ENCODE measurements around the gene SGO2. TPM values are rescaled to one million over a fixed set of nuclear protein-coding genes. Genes with fewer than 3 reads are reported as not detected.

SGO2 gene
- total and polyA plus RNA-seq, 2 of the 13 experiments (the other 11 are each of a cell fraction or from before 2014, with no cell fraction given), result 5.1 to 16.2 TPM

GRCh38 chr2:200479692-200480265, 46.2 kb upstream of the SGO2 start (continued):
- TF ChIP-seq REST (IDR thresholded peaks at IDR 0.05; ENCODE audit: borderline replicate concordance in 1 of 2, low read depth in 1 of 2, low read length in 2 of 2) (no peak), THYN1 (CRISPR knock-in tag; IDR thresholded peaks at IDR 0.05; ENCODE audit: borderline replicate concordance, low read depth) (no peak), MZF1 (CRISPR knock-in tag; IDR thresholded peaks at IDR 0.05; ENCODE audit: borderline replicate concordance) (no peak), NR3C1 (CRISPR knock-in tag; IDR thresholded peaks at IDR 0.05) (no peak), HOXD1 (CRISPR knock-in tag; IDR thresholded peaks at IDR 0.05) (no peak), ZNF639 (CRISPR knock-in tag; conservative IDR thresholded peaks at IDR 0.05) (no peak), ZNF451 (CRISPR knock-in tag; IDR thresholded peaks at IDR 0.05) (no peak), CREM (IDR thresholded peaks at IDR 0.05) (peak; percentile 23; the same call in 1 of the 2 replicates), CREM (CRISPR knock-in tag; IDR thresholded peaks at IDR 0.05) (no peak), ZFP36L2 (CRISPR knock-in tag; IDR thresholded peaks at IDR 0.05) (no peak), TSC22D2 (CRISPR knock-in tag; IDR thresholded peaks at IDR 0.05; ENCODE audit: borderline replicate concordance) (no peak), NONO (IDR thresholded peaks at IDR 0.05) (no peak), NONO (CRISPR knock-in tag; conservative IDR thresholded peaks at IDR 0.05) (no peak), ZNF777 (CRISPR knock-in tag; IDR thresholded peaks at IDR 0.05) (0 out of 2 replicates have a peak, but pooled peaks have one; percentile 41), E2F2 (CRISPR knock-in tag; IDR thresholded peaks at IDR 0.05; ENCODE audit: borderline replicate concordance) (no peak), CERS6 (CRISPR knock-in tag; IDR thresholded peaks at IDR 0.05) (no peak), SMARCE1 (IDR thresholded peaks at IDR 0.05; ENCODE audit: borderline replicate concordance) (no peak), ZNF749 (CRISPR knock-in tag; IDR thresholded peaks at IDR 0.05; ENCODE audit: borderline replicate concordance) (no peak), ZNF883 (CRISPR knock-in tag; IDR thresholded peaks at IDR 0.05; ENCODE audit: not compliant biosample characterization) (no peak), PAWR (CRISPR knock-in tag; IDR thresholded peaks at IDR 0.05; ENCODE audit: borderline replicate concordance) (no peak), EP300 (IDR thresholded peaks at IDR 0.05; ENCODE audit: low read depth in 2 of 2, low read length in 2 of 2) (0 out of 4 replicates have a peak, but pooled peaks of 1 of the 2 experiments have one; percentile 17), EP300 (CRISPR knock-in tag; IDR thresholded peaks at IDR 0.05; ENCODE audit: borderline replicate concordance) (no peak), SOX13 (IDR thresholded peaks at IDR 0.05) (no peak), SOX13 (CRISPR knock-in tag; conservative IDR thresholded peaks at IDR 0.05 in 1 of 2, IDR thresholded peaks at IDR 0.05 in 1 of 2) (peak in 1 of 2 experiments; percentile 68; a peak in 2 of 4 replicates), ZNF644 (CRISPR knock-in tag; IDR thresholded peaks at IDR 0.05; ENCODE audit: low read depth) (no peak)

Data from HepG2 (cell line).